Midbrain (tissue), 1 donor: ENCODE results near the gene NDOR1.

Experiments used
- DNase-seq: peaks from one replicate; lab custom pipeline; 2025; lab: John Stamatoyannopoulos, UW

Gene NDOR1

DNA sequence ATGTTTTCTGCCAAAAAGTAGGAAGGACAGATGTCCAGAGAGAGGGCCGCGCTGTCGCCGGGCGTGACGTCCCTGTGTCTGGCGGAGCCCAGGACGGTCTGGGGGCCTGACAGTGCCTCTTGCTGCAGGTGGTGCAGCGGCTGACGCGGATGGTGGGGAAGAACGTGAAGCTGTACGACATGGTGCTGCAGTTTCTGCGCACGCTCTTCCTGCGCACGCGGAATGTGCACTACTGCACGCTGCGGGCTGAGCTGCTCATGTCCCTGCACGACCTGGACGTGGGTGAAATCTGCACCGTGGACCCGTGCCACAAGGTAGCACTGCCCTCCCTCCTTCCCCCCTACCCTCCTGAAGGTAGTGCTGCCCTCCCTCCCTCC is 57.4 kb downstream of the NDOR1 start:
- no peak for DNase-seq

DNA sequence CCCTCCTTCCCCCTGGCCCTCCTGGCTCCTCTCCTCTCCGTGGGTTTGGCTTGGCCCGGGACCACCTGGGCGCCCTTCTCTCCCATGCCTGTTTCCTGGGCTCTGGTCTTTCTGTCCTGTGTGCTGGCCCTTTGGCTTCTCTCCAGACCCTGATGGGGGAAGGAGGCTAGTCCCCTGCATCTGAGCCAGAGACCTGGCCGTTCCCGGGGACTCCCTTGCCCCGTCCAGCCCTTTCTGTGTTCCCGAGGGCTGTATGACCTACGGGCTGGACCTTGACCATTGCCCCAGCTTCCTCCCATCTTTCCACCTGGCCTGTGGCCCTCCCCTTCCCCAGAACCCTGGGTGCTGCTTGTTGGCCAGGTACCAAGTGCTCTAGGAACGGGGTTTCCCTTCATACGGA is 58.0 kb downstream of the NDOR1 start:
- no peak for DNase-seq

DNA sequence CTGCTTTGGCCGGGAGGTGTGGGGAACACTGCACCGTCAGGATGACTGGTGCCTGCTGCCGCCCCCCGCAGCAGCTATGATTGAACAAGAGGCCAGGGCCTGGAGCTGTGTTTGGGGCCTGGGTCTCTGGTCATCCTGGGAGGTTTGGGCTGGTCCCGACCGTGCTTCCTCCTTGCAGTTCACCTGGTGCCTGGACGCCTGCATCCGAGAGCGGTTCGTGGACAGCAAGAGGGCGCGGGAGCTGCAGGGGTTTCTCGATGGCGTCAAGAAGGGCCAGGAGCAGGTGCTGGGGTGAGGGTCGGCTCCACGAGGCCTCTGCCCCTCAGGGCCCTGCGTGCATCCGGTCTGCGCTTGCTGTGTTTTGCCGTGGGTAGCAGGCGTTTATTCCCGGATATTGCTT is 58.6 kb downstream of the NDOR1 start:
- DNase-seq, result no peak

DNA sequence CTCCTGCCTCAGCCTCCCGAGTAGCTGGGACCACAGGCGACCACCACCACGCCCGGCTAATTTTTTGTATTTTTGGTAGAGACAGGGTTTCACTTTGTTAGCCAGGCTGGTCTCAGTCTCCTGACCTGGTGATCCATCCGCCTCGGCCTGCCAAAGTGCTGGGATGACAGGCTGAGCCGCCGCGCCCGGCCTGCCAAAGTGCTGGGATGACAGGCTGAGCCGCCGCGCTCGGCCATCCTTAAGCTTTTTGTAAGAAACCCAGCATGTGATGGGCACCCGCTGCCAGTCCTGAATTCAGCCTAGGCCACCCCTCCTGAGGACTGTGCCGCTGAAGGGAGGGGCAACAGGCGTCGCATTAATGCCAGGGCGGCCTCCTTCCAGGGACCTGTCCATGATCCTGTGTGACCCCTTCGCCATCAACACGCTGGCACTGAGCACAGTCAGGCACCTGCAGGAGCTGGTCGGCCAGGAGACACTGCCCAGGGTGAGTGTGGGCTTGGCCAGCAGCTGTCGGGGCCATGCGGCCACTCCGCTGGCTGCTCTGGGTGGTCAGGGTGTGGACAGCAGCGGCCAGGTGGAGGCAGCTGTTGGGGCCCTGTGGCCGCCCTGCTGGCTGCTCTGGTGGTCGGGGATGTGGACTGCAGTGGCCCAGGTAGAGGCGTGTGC is 60.1 kb downstream of the NDOR1 start:
- DNase-seq, result no peak

DNA sequence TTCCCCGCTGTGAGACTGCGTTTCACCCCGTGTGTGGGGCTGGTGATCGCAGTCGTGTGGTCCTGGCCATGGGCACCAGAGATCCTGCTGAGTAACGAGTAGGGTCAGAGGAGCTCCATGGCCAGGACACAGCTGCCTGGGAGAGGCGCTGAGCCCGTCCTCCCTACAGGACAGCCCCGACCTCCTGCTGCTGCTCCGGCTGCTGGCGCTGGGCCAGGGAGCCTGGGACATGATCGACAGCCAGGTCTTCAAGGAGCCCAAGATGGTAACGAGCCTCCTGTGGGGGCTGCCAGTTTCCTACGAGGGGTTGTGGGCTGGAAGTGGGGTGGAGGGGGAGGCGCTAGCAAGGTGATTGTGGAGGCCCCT is 60.6 kb downstream of the NDOR1 start:
- DNase-seq, result no peak
